Measurements from ENCODE around the gene VKORC1.
"Not testable (repeated sequence)": the region's sequence is repeated elsewhere in the genome, so short reads cannot be mapped to it uniquely, and the experiment has no call there.

Gene VKORC1

DNA sequence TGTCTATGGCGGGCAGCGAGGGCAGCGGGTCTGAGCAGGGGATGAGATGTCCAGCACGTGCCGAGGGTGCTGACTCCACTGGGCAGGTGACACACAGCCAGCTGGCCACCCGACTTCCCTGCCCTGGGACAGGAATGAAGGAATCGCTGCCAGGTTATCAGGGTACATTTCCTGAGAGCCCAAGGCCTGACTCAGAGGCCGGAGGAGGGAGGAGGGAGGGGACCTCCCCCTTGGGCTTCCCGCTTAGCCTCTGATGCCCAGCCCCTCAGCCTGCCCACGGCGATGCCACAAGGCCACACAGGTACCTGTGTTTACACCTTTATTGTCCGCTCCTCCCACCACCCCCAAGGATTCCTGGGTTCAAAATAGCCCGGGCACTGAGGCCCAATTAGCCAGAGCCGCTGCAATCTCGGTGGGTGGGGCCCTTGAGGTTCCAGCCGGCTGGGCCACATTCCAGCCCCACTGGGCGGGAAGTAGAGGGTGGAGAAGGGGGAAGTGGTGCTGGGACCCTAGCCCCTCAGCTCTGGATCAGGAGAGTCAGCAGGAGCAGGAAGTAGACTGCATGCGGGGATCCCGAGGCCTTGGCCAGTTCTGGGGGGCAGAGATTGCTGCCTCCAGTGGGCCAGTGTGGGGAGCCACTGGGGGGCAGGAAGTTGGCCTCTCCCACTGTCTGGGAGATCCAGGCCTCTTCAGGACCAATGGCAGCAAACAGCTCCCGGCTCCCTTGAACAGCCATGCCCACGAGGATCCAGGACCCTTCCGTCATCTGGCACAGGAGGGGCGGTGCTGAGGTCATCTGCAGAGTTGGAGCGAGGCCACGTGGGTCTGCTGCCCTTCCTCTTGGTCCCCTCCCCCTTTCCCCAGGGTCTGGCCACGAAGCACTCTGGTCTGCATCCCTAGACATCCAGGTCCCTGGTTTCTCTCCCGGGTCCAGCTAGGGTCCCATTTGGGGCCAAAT lies 44.3 kb upstream of the VKORC1 start:
- no peak for DNase-seq (ENCODE audit: extremely low read depth, low read depth)

DNA sequence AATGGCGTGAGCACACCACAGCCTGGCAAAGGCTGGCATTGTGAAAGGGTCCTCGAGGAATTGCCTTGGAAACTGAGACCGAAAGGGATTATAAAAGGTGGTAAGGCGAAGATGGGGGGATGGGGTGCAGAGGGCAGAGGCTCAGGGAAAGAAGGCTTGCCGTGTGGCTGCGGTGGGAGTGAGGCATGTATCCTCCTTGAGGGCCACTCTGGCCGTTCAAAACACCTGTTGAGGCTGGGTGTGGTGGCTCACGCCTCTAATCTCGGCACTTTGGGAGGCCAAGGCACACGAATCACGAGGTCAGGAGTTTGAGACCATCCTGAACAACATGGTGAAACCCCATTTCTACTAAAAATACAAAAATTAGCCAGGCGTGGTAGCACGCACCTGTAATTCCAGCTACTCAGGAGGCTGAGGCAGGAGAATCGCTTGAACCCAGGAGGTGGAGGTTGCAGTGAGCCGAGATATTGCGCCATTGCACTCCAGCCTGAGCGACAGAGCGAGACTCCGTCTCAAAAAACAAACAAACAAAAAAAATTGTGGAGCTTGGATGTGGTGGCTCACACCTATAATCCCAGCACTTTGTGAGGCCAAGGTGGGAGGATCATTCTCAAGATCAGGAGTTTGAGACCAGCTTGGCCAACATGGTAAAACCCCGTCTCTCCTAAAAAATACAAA lies 42.4 kb upstream of the VKORC1 start:
- DNase-seq (ENCODE audit: extremely low read depth, low read depth): not testable (repeated sequence)

More for the DNA sequence above, 44.3 kb upstream of the VKORC1 start:
- TF ChIP-seq, protein P1, sequence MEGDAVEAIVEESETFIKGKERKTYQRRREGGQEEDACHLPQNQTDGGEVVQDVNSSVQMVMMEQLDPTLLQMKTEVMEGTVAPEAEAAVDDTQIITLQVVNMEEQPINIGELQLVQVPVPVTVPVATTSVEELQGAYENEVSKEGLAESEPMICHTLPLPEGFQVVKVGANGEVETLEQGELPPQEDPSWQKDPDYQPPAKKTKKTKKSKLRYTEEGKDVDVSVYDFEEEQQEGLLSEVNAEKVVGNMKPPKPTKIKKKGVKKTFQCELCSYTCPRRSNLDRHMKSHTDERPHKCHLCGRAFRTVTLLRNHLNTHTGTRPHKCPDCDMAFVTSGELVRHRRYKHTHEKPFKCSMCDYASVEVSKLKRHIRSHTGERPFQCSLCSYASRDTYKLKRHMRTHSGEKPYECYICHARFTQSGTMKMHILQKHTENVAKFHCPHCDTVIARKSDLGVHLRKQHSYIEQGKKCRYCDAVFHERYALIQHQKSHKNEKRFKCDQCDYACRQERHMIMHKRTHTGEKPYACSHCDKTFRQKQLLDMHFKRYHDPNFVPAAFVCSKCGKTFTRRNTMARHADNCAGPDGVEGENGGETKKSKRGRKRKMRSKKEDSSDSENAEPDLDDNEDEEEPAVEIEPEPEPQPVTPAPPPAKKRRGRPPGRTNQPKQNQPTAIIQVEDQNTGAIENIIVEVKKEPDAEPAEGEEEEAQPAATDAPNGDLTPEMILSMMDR (IDR thresholded peaks at IDR 0.05; ENCODE audit: low read depth, low read length): no peak

DNA sequence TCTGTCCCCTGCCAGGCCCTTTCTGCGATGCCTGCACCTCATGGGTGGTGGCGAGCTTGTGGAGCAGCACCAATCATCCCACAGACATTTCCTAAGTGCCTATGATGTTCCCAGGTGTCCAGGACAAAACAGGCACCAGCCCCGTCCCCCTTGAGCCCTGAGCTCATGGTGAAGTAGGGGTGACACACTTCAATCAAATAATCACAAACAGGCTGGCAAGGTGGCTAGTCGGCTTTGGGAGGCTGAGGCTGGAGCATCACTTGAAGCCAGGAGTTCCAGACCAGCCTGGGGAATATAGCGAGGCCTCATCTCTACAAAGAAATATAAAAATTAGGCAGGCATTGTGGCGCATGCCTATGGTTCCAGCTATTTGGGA lies 41.7 kb upstream of the VKORC1 start:
- DNase-seq (ENCODE audit: extremely low read depth, low read depth): no peak
- TF ChIP-seq, protein P1 (IDR thresholded peaks at IDR 0.05; ENCODE audit: low read depth, low read length): no peak

DNA sequence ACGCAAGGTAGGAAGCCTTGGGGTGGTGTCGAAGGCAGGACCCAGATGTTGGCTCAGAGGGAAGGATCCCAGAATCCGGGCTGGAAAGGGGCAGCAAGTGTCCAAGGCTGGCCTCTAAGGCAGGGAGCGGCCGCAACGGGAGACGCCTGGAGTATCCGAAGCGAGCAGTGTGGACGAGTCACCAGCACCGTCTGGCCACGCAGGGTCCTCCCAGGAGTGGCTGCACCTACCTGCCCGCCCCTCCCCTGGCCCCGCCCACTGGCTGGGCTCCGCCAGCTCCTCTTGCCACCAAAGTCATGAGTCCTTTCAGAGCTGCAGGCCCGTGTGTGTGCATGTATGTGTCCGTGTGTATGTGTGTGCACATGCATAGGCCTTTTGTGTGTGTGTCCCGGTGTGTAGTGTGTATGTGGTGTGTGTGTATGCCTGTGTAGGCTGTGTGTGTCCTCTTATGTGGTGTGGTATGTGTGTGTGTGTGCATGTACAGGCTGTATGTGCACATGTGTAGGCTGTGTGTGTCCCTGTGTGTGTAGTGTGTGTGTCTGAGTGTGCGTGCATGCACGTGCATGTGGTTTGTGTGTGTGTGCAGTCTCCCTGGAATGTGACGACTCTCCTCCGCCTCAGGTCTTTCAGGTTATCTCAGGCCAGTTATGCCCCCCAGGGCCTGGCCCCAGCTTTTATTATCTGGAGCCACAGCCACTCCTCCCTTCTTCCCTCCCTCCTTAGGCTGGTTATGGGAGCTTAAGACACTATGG lies 41.1 kb upstream of the VKORC1 start, which contains the start of gene PRSS8:
PRSS8 (minus strand) TSS at position 193 of the 752 bp plus-strand sequence. CDS start 229 bp downstream, outside the sequence.
- TF ChIP-seq, protein P1 (IDR thresholded peaks at IDR 0.05; ENCODE audit: low read depth, low read length): no peak
- no peak for DNase-seq (ENCODE audit: extremely low read depth, low read depth)

DNA sequence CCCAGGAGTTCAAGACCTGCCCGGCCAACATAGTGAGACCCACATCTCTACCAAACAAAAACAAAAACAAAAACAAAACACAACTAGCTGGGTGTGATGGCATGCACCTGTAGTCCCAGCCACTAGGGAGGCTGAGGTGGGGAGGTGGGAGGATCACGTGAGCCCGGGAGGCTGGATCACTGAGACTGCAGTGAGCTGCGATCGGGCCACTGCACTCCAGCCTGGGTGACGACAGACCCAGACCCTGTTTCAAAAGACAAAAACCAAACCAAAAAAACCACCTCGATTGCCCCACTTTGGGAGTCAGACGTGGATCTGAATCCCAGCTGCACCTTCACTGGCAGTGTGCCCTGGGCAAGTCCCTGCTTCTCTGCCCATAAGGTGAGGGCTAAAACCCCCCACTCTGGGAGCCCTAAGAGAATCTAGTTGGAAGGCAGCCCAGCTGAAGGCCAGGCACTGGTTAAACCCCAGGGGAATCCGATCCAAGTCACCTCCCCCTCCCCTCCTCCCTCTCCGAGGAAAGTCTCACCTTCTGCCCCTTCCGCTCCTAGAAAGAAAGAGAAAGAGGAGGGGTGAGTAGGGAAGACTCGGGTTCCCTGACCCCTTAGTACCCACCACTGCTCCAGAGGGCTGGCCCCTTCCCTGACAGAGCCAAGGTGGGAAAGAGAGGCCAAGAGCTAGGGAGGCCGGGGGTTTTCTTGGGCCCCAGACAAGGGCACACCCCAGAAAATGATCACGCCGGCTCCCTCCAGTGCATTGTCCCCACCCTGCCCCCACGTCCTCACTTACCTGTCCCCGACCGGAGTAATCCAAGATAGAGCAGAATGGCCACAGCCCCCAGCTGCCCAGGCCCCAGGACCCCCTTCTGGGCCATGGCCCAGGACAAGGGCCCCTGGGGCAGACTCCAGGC lies 40.3 kb upstream of the VKORC1 start:
- TF ChIP-seq, protein P1 (IDR thresholded peaks at IDR 0.05; ENCODE audit: low read depth, low read length): no peak
- DNase-seq (ENCODE audit: extremely low read depth, low read depth): no peak

DNA sequence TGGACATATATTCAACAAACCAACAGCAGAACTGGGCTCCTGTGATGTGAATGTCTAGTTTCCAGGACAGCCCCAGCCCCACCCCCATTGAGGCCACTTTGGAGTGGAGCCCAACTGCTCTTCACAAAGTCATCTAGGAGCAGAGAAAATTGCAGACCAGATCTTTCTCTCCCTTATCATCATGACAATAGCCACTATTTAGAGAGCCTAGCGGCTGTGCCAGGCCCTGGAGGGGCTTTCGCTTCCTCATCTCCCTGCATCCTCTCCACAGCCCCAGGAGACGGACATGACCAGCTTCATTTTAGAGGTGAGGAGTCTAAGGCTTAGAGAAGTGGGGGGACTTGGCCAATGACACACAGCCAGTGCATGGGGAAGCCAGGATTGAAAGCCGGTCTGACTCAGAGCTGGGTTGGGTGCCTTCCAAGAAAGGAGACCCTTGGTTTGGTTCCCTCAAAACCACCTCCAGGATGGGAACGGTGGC lies 39.5 kb upstream of the VKORC1 start:
- TF ChIP-seq, protein P1 (IDR thresholded peaks at IDR 0.05; ENCODE audit: low read depth, low read length): no peak

More for the DNA sequence above, 39.5 kb upstream of the VKORC1 start:
- DNase-seq (ENCODE audit: extremely low read depth, low read depth): no peak
